GM21515 (cell line): ENCODE results near the gene MEGF8.

Experiments
- ATAC-seq: cut with Tn5 transposase; IDR thresholded peaks from one replicate; pipeline ENCODE4 v1.9.1; 2021; ENCODE audit not compliant: unreplicated experiment

The MEGF8 gene

DNA sequence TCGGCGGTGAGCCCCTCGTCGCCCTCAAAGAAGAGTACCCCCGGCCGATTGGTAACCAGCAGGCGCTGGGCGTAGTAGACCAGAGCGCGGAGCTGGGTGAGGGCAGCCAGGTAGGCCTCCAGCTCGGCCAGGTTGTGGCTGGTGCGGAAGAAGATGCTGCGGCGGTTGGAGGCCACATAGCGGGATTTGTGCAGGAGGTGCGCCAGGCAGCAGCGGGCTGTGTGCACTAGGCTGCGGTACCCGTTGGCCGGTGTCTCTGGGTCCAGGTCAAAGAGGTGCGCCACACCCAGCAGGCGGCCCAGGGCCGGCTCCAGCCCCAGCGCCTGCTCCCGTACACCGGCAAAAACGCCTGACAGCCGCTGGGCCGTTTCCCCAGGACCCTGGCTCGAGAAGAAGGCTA is 84.9 kb downstream of the MEGF8 start:
- no peak for ATAC-seq

DNA sequence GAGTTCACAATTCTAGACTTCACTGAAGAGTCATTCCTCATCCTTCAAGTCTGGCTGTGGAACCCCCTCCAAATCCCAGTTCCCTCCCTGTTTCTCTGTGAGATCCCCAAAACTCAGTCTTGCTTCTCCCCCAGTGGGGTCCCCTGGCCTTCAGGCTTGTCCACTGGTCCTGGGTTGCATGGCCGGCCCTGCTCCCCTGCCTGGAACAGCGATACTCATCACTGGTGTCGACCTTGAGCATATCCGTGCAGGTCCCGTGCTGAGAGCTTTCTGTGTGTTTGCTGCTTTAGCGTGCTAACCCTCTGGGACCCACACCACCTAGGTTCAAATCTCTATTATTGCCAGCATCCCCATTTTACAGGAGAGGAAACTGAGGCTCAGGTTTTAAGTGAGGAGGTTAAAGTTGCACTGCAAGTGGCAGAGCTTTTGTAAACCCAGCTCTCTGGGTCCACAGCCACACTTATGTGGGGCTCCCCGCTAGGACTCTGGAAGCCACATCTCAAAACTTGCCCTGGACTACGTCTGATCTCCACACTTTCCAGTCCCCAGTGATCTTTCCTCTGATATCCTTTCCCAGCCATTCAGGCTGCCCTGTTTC is 86.2 kb downstream of the MEGF8 start:
- no peak for ATAC-seq

DNA sequence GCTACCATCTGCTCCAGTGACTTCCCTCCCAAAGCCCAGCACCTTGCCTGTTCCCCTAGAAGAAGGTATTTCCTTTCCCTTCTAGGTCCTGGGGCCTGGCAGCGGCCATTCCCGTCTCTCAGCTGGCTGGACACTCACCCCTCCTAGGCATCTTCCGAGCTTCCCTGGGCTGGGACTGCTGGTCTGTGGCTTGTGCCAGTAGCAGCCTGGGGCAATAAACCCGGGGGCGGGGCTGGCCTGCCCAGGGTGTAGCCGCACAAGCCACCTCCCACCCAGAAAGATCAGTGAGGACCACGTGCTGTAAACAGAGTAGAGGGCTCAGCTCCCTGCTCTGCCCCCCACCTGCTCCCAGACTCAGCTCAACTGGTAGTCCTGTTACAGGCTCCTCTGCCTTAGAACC is 86.8 kb downstream of the MEGF8 start:
- no peak for ATAC-seq

DNA sequence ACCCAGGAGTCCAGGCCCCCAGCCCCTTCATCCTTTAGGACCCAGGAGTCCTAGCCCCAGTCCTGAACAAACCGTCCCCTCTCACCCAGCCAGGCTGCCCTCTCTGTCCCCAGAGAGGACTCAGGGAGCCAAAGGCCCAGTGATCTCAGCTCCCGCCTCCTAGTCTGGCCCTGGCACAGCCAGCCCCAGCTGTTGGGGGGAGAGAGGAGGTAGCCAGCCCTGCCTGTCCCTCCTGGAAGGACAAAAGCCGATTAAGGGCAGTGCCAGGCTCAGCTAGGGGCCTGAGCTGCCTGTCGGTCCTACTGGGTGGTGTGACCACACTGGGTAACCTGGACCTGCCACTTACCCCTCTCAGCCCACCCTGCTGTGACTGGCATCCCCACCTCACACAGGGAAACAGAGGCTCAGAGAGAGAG is 87.2 kb downstream of the MEGF8 start:
- no peak for ATAC-seq

DNA sequence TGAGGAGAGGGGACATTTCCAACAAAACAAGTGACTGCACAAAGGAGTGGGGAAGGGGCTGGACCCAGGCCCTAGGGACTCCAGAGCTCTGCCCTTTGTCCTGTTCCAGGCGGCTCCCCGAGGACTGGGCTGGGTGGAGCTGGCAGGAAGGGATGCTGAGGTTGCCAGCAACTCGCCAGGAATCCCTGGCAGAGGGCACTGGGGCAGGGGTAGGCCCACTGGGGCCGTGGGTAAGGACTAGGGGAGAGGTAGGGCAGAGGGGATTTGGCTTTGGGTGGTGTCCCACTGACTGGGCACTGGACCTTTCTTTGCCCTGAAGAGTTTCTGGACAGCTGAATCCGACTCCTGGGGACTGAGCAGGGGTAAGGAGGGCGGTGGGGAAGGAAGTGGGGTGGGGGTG is 93.9 kb downstream of the MEGF8 start:
- no peak for ATAC-seq

DNA sequence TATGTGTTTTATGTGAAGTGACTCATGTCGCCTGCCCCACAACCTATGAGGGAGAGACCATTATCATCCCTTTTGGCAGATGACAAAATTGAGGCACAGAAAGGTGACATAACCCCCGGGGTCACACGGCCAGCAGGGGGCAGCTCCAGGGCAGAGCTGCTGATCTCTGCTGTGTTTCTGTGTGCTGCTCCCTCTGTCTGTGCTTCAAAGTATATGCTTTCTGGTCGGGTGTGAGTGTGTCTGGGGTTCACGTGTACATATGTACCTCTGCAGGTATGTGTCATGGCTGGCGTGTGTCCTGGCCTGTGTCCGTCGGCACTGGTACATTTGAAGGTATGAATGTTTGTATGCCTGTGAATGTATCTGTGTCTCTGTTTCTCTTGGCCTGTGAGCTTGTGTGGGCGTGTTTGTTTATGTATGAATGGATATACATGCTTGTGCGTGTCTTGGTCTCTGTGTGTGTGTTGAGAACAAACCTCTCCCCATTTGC is 94.7 kb downstream of the MEGF8 start:
- ATAC-seq = peak; percentile 36

DNA sequence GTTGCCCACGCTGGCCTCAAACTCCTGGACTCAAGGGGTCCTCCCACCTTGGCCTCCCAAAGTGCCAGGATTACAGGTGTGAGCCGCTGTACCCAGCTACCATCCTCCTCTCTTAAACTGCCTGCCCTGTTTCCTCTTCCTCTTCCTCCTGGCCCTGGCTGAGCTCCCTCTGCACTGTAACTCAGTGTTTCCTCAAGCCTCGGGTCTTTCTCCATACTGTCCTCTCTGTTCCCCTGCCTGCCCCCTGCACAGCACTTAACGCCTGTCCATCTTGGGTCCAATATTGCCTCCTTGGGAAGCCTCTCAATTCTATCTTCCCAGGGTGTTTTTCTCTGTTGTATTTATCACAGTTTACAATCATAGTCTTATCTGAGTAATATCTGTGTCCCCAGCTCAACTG is 95.7 kb downstream of the MEGF8 start:
- no peak for ATAC-seq

DNA sequence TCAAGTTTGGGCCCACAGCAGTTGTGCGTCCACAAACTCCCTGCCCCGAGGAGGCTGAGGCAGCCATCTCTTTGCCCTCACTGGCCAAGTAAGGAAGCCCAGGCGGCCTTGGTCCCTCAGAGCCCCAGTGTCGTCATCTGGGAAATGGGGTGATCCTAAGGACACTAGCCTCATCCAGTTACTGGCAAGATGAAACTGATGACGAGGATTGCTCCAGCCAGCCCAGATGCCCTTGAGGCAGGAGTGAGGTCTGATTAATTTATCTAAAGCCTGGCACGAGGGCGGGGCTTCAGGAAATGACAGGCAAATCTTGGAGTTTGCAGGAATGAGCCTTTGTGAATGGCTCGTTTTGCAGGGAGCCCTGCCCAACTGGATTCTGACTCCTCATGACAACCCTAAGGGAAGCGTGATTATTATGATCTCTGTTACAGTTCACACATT is 96.2 kb downstream of the MEGF8 start:
- no peak for ATAC-seq

DNA sequence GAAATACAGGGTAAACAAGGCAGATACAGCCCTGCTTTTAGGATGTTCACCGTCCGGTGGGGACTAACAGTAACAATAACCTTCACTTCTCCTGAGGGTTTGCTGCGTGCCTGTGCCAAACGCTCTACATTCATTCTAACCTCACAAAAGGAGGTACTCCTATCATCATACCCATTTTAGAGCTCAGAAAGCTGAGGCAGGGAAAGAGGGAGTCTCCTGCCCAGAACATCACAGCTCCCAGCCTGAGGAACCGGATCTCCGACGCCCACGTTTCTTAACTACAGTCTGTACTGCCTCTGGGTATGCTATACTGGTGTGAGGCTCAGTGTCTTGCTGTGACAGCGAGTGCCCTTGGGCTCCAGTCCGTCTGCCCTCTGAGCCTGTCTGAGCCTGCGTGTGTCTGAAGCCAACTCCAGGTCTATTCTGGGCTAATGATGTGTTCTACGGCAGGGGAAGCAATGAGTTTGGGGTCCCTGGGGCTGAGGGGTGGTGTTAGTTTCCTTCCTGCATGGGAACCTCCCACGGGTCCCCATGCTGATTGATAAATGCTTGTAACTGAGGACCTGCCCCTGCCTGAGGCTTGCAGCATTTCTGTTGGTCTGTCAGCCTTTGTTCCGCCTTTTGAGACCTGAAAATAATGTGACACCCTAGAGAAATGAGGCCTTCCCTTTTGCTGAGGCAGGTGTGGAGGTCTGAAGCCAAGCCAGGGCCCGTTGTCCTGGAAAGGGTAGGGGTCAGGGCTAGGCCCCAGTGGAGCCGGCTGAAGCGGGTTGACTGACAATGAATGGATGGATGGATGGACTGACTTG is 96.9 kb downstream of the MEGF8 start:
- no peak for ATAC-seq

DNA sequence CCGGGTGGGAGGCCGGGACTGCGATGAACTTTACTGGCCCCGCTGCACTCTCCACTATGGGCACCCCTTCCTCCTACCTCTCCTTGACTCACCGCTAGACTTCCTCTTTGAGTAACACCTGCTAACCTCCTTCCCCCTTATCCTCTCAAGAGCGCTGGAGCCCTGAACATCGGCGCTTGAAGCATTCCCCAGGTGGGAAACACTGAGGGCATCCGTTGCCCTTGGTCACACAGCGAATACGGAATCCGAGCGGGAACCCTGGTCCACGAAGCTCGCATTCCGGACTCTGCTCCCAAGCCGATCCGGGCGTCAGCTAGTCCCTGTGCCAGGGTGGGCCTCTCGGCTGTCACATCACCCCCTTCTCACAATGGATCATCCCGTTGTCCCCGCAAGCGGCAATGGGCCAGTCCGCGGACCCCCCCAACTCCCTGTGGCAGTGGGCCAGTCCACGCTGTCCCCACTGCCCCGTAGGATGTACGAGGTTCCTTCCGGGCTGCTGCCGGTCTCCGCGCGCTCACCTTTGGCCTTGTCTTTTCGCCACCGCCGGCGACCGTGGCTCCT is 97.5 kb downstream of the MEGF8 start:
- ATAC-seq = peak; percentile 30

DNA sequence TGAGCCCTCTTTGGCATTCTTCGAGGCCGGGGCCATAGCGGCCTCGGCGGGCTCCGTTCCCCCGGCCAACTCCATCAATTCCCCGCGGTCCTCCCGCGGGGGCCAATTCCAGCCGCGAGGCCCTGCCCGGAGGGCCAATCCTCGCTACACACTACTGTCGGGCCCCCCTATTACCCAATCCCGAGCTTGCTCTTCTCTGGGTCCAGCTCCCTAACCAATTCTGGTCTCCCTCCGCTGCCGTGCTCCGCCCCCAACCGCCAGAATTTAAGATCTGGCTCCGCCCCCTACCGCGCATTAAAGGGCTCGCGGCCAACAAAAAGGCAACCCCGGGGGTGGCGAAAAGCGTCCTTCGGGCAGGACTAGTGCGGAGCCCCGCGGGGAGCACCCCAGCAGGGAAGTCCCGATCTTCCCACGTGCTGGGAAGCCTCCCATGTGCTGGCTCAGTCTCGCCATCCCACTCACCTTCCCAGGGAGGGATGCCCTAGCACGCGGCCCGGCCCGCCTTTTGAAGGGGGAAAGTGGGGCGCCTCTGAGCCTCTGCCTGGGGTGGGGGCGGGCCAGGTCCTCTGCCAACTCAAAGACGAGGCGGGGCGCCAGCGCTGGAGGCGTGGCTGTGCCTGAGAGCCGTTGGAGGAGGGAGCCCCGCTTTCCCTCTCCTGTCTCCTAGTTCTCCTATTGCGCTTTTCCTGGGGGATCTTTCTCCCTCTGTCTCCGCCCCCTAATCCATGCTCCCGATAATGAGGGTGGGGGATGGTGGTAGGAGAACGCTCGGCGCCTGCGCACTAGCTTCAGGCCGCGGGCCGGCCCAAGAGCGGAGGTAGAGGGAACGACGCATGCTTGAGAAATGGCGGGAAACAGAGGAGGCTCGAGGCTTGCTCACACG is 98.3 kb downstream of the MEGF8 start:
- ATAC-seq = peak; percentile 84

DNA sequence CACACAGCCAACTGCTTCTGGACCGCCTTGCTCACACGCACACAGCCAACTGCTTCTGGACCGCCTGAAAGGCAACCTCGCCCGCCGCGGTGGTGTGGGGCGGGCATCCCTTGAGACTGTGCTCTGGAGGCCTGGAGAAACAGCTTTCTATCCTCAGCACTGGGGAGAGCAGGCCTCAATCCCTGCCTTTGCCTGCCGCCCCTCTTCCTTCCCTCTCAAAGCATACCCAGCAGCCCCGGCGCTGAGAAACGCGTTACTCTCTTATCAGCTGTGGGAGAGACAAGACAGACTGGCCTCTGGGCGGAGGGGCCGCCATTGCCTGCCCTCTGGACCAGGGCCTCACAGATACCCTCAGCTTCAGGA is 98.9 kb downstream of the MEGF8 start:
- no peak for ATAC-seq

DNA sequence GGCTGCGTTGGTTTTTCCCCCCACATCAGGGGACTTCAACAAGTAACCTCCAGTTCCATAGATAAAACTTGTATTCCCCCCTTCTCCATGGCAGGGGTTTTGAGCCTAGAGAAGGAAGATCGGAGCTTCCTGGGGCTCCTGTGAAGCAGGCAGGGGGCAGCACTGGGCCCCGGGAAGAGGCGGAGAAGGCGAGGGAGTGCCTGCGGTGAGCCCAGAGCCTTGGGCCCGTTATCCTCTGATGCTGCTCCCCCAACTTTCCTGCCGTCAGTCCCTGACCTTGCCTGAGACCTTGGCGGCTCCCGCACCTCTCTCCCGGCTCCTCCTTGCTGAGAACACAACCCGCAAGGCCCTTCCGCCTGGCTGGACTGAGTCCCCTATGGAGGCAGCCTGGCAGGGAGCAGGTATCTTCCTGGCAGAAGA is 99.3 kb downstream of the MEGF8 start:
- no peak for ATAC-seq

DNA sequence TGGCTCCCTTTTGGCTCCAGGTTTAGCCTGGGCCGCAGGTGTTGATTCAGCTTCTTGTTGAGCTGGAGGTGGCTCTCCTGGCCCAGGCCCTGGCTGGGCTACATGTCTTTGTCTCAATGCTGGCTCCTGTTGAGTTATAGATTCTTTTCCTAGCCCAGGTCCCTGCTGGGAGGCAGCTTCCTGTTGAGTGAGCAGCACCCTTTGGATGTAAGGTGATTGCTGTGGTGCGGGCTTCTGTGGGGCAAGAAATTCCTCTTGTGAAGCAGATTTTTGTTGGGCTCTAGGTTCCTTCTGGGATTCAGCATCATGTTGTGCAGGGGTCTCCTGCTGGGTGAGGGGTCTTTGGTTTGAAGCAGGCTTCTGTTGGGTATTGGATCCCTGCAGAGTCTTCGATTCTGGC is 101.2 kb downstream of the MEGF8 start:
- no peak for ATAC-seq

DNA sequence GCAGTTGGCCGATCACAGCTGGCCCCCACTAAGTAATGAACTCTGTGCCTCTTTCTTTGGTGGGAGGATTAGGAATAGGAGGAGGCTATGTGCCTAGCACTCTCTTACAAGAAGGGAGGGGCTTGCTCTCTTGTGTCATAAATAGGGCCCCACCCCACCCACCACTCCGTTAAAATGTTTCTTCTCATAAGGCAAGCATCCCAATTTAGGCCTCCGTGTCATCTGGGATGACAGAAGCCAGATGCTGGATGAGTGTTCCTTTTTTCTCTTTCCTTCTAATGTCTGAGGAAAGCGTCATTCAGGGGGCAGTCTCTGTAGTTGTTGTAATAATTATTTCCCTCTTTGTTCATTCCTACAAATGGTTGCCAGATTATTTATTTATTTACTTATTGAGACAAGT is 101.9 kb downstream of the MEGF8 start, which contains the start of gene LIPE:
LIPE (minus strand) TSS at position 76 of the 400 bp plus-strand sequence. CDS start 239 bp downstream, outside the sequence.
- ATAC-seq = no peak
